Large intestine (tissue), 3 donors: Measurements from ENCODE around the gene C11orf65. TPM values are rescaled to one million over a fixed set of nuclear protein-coding genes. Genes with fewer than 3 reads are reported as not detected.

ENCODE experiments used
- DNase-seq, 2 donors: peaks; one replicate each; pipeline versions ENCODE4 v3.0.0 to v3.0.0-alpha.2; 2013
- H3K27ac ChIP-seq: one replicate; pipeline ENCODE4 v1.5.1; 2013; ENCODE audit warnings: low read length
- H3K27me3 ChIP-seq: 2 replicates; pipeline ENCODE4 v1.6.1; 2013; ENCODE audit warnings: low read length; ENCODE audit not compliant: control insufficient read depth, insufficient read depth
- H3K36me3 ChIP-seq: 2 replicates; pipeline ENCODE4 v1.6.1; 2013; ENCODE audit warnings: low read length; ENCODE audit not compliant: control insufficient read depth, insufficient read depth
- H3K4me1 ChIP-seq: one replicate; pipeline ENCODE4 v1.6.1; 2013; ENCODE audit warnings: low read length; ENCODE audit not compliant: control insufficient read depth, insufficient read depth
- H3K4me3 ChIP-seq: one replicate; pipeline ENCODE4 v1.5.1; 2013; ENCODE audit warnings: low read length
- H3K9me3 ChIP-seq: one replicate; pipeline ENCODE4 v1.6.1; 2013; ENCODE audit warnings: mild to moderate bottlenecking, low read depth, low read length, moderate library complexity; ENCODE audit not compliant: control insufficient read depth
- WGBS: methylation state at CpG from one replicate; pipeline ENCODE4 v1.1.5; 2013; ENCODE audit warnings: low lambda C conversion rate; ENCODE audit not compliant: insufficient coverage; 5-methylcytosine and 5-hydroxymethylcytosine counted together
- polyA plus RNA-seq: library from polyadenylated mRNA; unstranded; fragments of 120-200 nt; gene quantifications from one replicate; pipeline ENCODE4 v1.2.1, GENCODE V29; 2013

Gene C11orf65
- polyA plus RNA-seq, 1 donor: 1.1 TPM

GRCh38 chr11:108498046-108498815, 30.9 kb upstream of the C11orf65 start, which contains the start of gene POGLUT3:
TSS of gene POGLUT3 (minus strand) at chr11:108498384. CDS start at chr11:108498366, 18 bp downstream.
- peaks cover 3% of the 10 kb centered on the region for H3K27me3 ChIP-seq
- WGBS: no CpG with 5 or more reads among the region's 84 CpGs
- DNase-seq: peak; percentile 45 to 74
- H3K36me3 ChIP-seq: no peaks in the 10 kb centered on the region
- H3K4me3 ChIP-seq: peak within 1 kb of the TSS; percentile 62
- no peaks in the 10 kb centered on the region for H3K9me3 ChIP-seq
- no peaks in the 10 kb centered on the region for H3K4me1 ChIP-seq
- H3K27ac ChIP-seq: peak within 1 kb of the TSS; percentile 74

- Histone ChIP-seq H3K36me3 (no peaks in the 10 kb centered on the region), H3K27ac (peak overlapping the region; percentile 74), H3K4me3 (peak overlapping the region; percentile 52), H3K4me1 (no peaks in the 10 kb centered on the region), H3K9me3 (no peaks in the 10 kb centered on the region), H3K27me3 (peaks cover 3% of the 10 kb centered on the region)
- 0% methylated on average over 4 of the region's 30 CpGs for WGBS
- DNase-seq: peak; percentile 92 to 95
Measured at GRCh38 chr11:108497317-108498045, 30.2 kb upstream of the C11orf65 start.

GRCh38 chr11:108496643-108497256, 29.4 kb upstream of the C11orf65 start:
- Histone ChIP-seq H3K27ac (peak overlapping the region; percentile 74), H3K36me3 (no peaks in the 10 kb centered on the region), H3K9me3 (no peaks in the 10 kb centered on the region), H3K4me3 (peak overlapping the region; percentile 52), H3K27me3 (peaks cover 3% of the 10 kb centered on the region), H3K4me1 (no peaks in the 10 kb centered on the region)
- DNase-seq: peak in 1 of 2 donors; percentile 22
- 80% methylated on average over 1 of the region's 7 CpGs for WGBS

- no peak for DNase-seq
- H3K36me3 ChIP-seq: no peaks in the 10 kb centered on the region
- no peak overlapping the region for H3K4me3 ChIP-seq
- H3K9me3 ChIP-seq: no peaks in the 10 kb centered on the region
- WGBS: 100% methylated on average over 1 of the region's 3 CpGs
- peaks cover 3% of the 10 kb centered on the region for H3K27me3 ChIP-seq
- H3K4me1 ChIP-seq: no peaks in the 10 kb centered on the region
- H3K27ac ChIP-seq: no peak overlapping the region
Measured at GRCh38 chr11:108495326-108495725, 28.0 kb upstream of the C11orf65 start.

- no peaks in the 10 kb centered on the region for H3K9me3 ChIP-seq
- H3K27me3 ChIP-seq: peaks cover under 1% of the 10 kb centered on the region
- H3K27ac ChIP-seq: no peak overlapping the region
- no peak for DNase-seq
- peaks cover 5% of the 10 kb centered on the region for H3K36me3 ChIP-seq
- 80% methylated on average over 1 of the region's 6 CpGs for WGBS
- no peaks in the 10 kb centered on the region for H3K4me1 ChIP-seq
- H3K4me3 ChIP-seq: no peak overlapping the region
Measured at GRCh38 chr11:108494182-108494581, 26.9 kb upstream of the C11orf65 start.

- DNase-seq: no peak
- Histone ChIP-seq H3K4me1 (no peaks in the 10 kb centered on the region), H3K9me3 (no peaks in the 10 kb centered on the region), H3K27ac (no peak overlapping the region), H3K36me3 (peaks cover 7% of the 10 kb centered on the region), H3K4me3 (no peak overlapping the region), H3K27me3 (no peaks in the 10 kb centered on the region)
- WGBS: 100% methylated on average over 2 of the region's 3 CpGs
Measured at GRCh38 chr11:108491936-108492335, 24.6 kb upstream of the C11orf65 start.

GRCh38 chr11:108486828-108487227, 19.5 kb upstream of the C11orf65 start:
- WGBS: 100% methylated on average over 1 of the region's 3 CpGs
- H3K4me3 ChIP-seq: no peak overlapping the region
- no peak overlapping the region for H3K27ac ChIP-seq
- no peaks in the 10 kb centered on the region for H3K27me3 ChIP-seq
- H3K36me3 ChIP-seq: peaks cover 22% of the 10 kb centered on the region
- H3K9me3 ChIP-seq: no peaks in the 10 kb centered on the region
- no peaks in the 10 kb centered on the region for H3K4me1 ChIP-seq
- no peak for DNase-seq

- Histone ChIP-seq H3K4me1 (no peaks in the 10 kb centered on the region), H3K27me3 (no peaks in the 10 kb centered on the region), H3K4me3 (no peak overlapping the region), H3K27ac (no peak overlapping the region), H3K9me3 (no peaks in the 10 kb centered on the region), H3K36me3 (peaks cover 25% of the 10 kb centered on the region)
- DNase-seq: no peak
- no CpG with 5 or more reads among the region's 3 CpGs for WGBS
Measured at GRCh38 chr11:108486331-108486730, 19.0 kb upstream of the C11orf65 start.

GRCh38 chr11:108483163-108483562, 15.8 kb upstream of the C11orf65 start:
- no peaks in the 10 kb centered on the region for H3K9me3 ChIP-seq
- no peaks in the 10 kb centered on the region for H3K27me3 ChIP-seq
- no peaks in the 10 kb centered on the region for H3K4me1 ChIP-seq
- no peak overlapping the region for H3K4me3 ChIP-seq
- peaks cover 24% of the 10 kb centered on the region for H3K36me3 ChIP-seq
- H3K27ac ChIP-seq: no peak overlapping the region
- no peak for DNase-seq

- Histone ChIP-seq H3K9me3 (no peaks in the 10 kb centered on the region), H3K27ac (peak overlapping the region; percentile 32), H3K4me3 (peak overlapping the region; percentile 3), H3K27me3 (no peaks in the 10 kb centered on the region), H3K4me1 (no peaks in the 10 kb centered on the region), H3K36me3 (peaks cover 17% of the 10 kb centered on the region)
- WGBS: no CpG with 5 or more reads among the region's 11 CpGs
- peak in 1 of 2 donors; percentile 47 for DNase-seq
Measured at GRCh38 chr11:108474664-108475463, 7.5 kb upstream of the C11orf65 start.
